A673 (cell line): Measurements from ENCODE around the gene FAM174C. TPM values are rescaled to one million over a fixed set of nuclear protein-coding genes. Genes with fewer than 3 reads are reported as not detected.

ENCODE experiments used
- BruUV-seq: library from RNA; stranded (reverse); fragments of 400-500 nt; replicated peaks from 2 replicates; lab custom pipeline; 2021; lab: Mats Ljungman, UMichigan
- CTCF ChIA-PET: fragments of 300-600 bp; sonication (Branson Sonifier 250); formaldehyde crosslinking; loops from one replicate; lab custom pipeline; 2022; ENCODE audit warnings: antibody characterized with exemption; lab: Charles Lee
- POLR2A ChIA-PET: fragments of 300-600 bp; sonication (Branson Sonifier 250); formaldehyde crosslinking; loops from one replicate; lab custom pipeline; 2022; ENCODE audit warnings: antibody characterized with exemption; ENCODE audit not compliant: low non-redundant PET; lab: Charles Lee
- DNase-seq: peaks from one replicate; pipeline ENCODE4 v3.0.0-alpha.2; 2015; ENCODE audit warnings: low spot score
- H3K27ac ChIP-seq: fragments of 200-600 bp; sonication (generic); 2 replicates; pipeline ENCODE4 v1.5.1; 2016; ENCODE audit warnings: mixed run types, low read depth, mild to moderate bottlenecking, mixed read lengths, antibody characterized with exemption, low read length; ENCODE audit not compliant: poor library complexity, severe bottlenecking
- H3K27me3 ChIP-seq: fragments of 200-600 bp; sonication (generic); replicated peaks from 2 replicates; pipeline ENCODE4 v1.6.1; 2017; ENCODE audit warnings: mixed run types, low read depth, mild to moderate bottlenecking, mixed read lengths, antibody characterized with exemption, low read length; ENCODE audit not compliant: insufficient read depth, poor library complexity
- H3K36me3 ChIP-seq: fragments of 200-600 bp; sonication (generic); 2 replicates; pipeline ENCODE4 v1.6.1; 2016; ENCODE audit warnings: mixed run types, mild to moderate bottlenecking, mixed read lengths, antibody characterized with exemption, low read length; ENCODE audit not compliant: insufficient read depth, poor library complexity, severe bottlenecking
- H3K4me1 ChIP-seq: fragments of 200-600 bp; sonication (generic); 2 replicates; pipeline ENCODE4 v1.6.1; 2017; ENCODE audit warnings: mixed run types, mild to moderate bottlenecking, mixed read lengths, antibody characterized with exemption, low read length; ENCODE audit not compliant: insufficient read depth, poor library complexity, severe bottlenecking
- H3K4me3 ChIP-seq: fragments of 200-600 bp; sonication (generic); 2 replicates; pipeline ENCODE4 v1.5.1; 2016; ENCODE audit warnings: low read depth, mixed run types, mild to moderate bottlenecking, mixed read lengths, low read length; ENCODE audit not compliant: poor library complexity, severe bottlenecking
- H3K9me3 ChIP-seq: fragments of 200-600 bp; sonication (generic); 2 replicates; pipeline ENCODE4 v1.6.1; 2016; ENCODE audit warnings: mixed run types, low read depth, mild to moderate bottlenecking, mixed read lengths, antibody characterized with exemption, low read length; ENCODE audit not compliant: poor library complexity, severe bottlenecking
- EZH2 ChIP-seq: fragments of 200-600 bp; sonication (generic); IDR thresholded peaks from 2 replicates; pipeline ENCODE4 v1.6.1; 2017; ENCODE audit warnings: borderline replicate concordance, low read depth, mild to moderate bottlenecking, mixed read lengths, antibody characterized with exemption, low read length; ENCODE audit not compliant: poor library complexity, severe bottlenecking
- intact Hi-C: fragments of 100-400 bp; cut with micrococcal nuclease; formaldehyde crosslinking; loops from one replicate; pipeline ENCODE4 v1.10.0; 2022; ENCODE audit not compliant: unreplicated experiment
- total RNA-seq: library from RNA; stranded (reverse); gene quantifications from 2 replicates; pipeline ENCODE4 v1.2.3, GENCODE V29; 2021
- TF ChIP-seq, protein P1 (sequence below): fragments of 300-800, 200-600 bp; sonication (generic); conservative IDR thresholded peaks from 2 replicates; pipeline ENCODE4 v1.5.1; 2017; ENCODE audit warnings: low read depth, mild to moderate bottlenecking, antibody characterized with exemption, low read length, moderate library complexity, mixed read lengths

The FAM174C gene
- total RNA-seq, 1 experiment from 2014 or later: 88.6 TPM

GRCh38 chr19:1312767-1313694 is 37.7 kb downstream of the FAM174C start:
- Histone ChIP-seq H3K36me3 (no peaks in the 10 kb centered on the region), H3K9me3 (no peaks in the 10 kb centered on the region), H3K27ac (no peak overlapping the region), H3K27me3 (no peaks in the 10 kb centered on the region), H3K4me1 (no peaks in the 10 kb centered on the region), H3K4me3 (no peak overlapping the region)
- no TSS peak for BruUV-seq
- ChIA-PET CTCF (no interaction called here), POLR2A (no interaction called here)
- TF ChIP-seq, protein P1, sequence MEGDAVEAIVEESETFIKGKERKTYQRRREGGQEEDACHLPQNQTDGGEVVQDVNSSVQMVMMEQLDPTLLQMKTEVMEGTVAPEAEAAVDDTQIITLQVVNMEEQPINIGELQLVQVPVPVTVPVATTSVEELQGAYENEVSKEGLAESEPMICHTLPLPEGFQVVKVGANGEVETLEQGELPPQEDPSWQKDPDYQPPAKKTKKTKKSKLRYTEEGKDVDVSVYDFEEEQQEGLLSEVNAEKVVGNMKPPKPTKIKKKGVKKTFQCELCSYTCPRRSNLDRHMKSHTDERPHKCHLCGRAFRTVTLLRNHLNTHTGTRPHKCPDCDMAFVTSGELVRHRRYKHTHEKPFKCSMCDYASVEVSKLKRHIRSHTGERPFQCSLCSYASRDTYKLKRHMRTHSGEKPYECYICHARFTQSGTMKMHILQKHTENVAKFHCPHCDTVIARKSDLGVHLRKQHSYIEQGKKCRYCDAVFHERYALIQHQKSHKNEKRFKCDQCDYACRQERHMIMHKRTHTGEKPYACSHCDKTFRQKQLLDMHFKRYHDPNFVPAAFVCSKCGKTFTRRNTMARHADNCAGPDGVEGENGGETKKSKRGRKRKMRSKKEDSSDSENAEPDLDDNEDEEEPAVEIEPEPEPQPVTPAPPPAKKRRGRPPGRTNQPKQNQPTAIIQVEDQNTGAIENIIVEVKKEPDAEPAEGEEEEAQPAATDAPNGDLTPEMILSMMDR: no peak
- TF ChIP-seq EZH2: no peak
- peak; percentile 50 for DNase-seq
- intact Hi-C loops: no loop called here

GRCh38 chr19:1313695-1314613 is 38.6 kb downstream of the FAM174C start:
- no peak overlapping the region for H3K27ac ChIP-seq
- no peaks in the 10 kb centered on the region for H3K36me3 ChIP-seq
- no peaks in the 10 kb centered on the region for H3K9me3 ChIP-seq
- CTCF ChIA-PET: interaction anchor here (0.5 kb wide), 1 partner anchor 8 kb away, joined by 3 read pairs; no protein-coding TSS in a partner anchor
- TF ChIP-seq, protein P1: no peak
- TF ChIP-seq EZH2: no peak
- POLR2A ChIA-PET: interaction anchor here (0.6 kb wide), 1 partner anchor 30 kb away, joined by 3 read pairs; no protein-coding TSS in a partner anchor
- no peak for DNase-seq
- no peaks in the 10 kb centered on the region for H3K27me3 ChIP-seq
- H3K4me3 ChIP-seq: no peak overlapping the region
- no TSS peak for BruUV-seq
- H3K4me1 ChIP-seq: peaks cover 6% of the 10 kb centered on the region
- intact Hi-C loops: no loop called here

DNA sequence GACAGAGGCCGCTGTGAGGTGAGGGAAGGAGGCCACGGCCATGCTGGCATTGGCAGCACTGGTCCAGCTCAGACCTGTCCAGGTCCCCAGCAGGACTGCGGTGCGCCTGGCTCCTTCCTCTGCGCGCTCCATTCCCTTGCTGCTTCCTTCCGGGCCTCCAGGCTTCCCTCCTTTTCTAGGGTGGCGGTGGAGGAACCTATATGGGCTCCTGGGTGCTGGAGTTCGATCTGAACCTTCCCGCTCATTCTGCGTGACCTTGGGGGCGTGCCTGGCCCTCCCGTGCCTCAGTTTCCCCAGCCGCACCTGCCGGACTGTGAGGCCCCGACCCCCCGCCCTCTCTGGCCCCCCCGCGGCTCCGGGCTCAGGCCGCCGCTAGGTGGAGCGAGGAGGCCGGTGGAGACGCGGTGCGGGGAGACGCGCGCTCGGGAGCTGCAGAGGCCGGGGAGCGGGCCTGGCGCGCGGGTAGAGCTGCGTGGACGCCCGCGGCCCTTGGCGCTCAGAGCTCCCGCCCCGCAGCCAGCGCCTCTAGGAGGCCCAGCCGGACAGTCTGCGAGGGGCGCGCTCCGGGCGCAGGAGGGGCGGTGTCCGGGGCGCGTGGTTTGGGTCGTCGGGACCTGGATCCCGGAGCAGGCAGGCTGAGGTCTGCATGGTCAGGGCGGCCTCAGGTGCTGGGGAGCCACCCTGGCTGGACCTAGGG is 40.3 kb downstream of the FAM174C start:
- POLR2A ChIA-PET: no interaction called here
- no peak overlapping the region for H3K27ac ChIP-seq
- no TSS peak for BruUV-seq
- H3K4me3 ChIP-seq: peak overlapping the region; percentile 31
- peaks cover 9% of the 10 kb centered on the region for H3K4me1 ChIP-seq
- intact Hi-C loops: no loop called here
- no peaks in the 10 kb centered on the region for H3K36me3 ChIP-seq
- no peaks in the 10 kb centered on the region for H3K27me3 ChIP-seq
- H3K9me3 ChIP-seq: no peaks in the 10 kb centered on the region
- peak; percentile 61 for DNase-seq
- CTCF ChIA-PET: interaction anchor here (0.7 to 1.0 kb wide), 2 partner anchors 36 to 68 kb away, joined by 3 read pairs; no protein-coding TSS in a partner anchor
- TF ChIP-seq, protein P1: peak; percentile 77
- no peak for TF ChIP-seq EZH2
